Natural killer cell (primary cell): Measurements from ENCODE around the gene SEMA3A. TPM values are rescaled to one million over a fixed set of nuclear protein-coding genes. Genes with fewer than 3 reads are reported as not detected.

Experiments
- ATAC-seq, 3 donors: fragments of 150-1000 bp in 2 of 3; fragments of 200-7000 bp in 1 of 3; cut with Tn5 transposase; 1 replicate in 1 of 3; 2 replicates in 2 of 3; pipeline ENCODE4 v1.10.0; 2021; ENCODE audit warnings: mild to moderate bottlenecking in 2 of 3, moderate library complexity in 2 of 3
- DNase-seq, 2 donors: peaks; one replicate each; pipeline versions ENCODE4 v3.0.0 to v3.0.0-alpha.2; 2013 to 2021; ENCODE audit warnings: mixed read lengths in 1 of 2
- H3K27ac ChIP-seq: one replicate; pipeline ENCODE4 v1.5.1; 2013; ENCODE audit warnings: mild to moderate bottlenecking, low read length
- H3K27me3 ChIP-seq: one replicate; pipeline ENCODE4 v1.6.1; 2013; ENCODE audit warnings: low read length; ENCODE audit not compliant: control insufficient read depth, insufficient read depth
- H3K36me3 ChIP-seq: one replicate; pipeline ENCODE4 v1.6.1; 2013; ENCODE audit warnings: low read length; ENCODE audit not compliant: control insufficient read depth, insufficient read depth
- H3K4me1 ChIP-seq: one replicate; pipeline ENCODE4 v1.6.1; 2013; ENCODE audit warnings: low read length; ENCODE audit not compliant: control insufficient read depth, insufficient read depth
- H3K4me3 ChIP-seq: one replicate; pipeline ENCODE4 v1.5.1; 2013; ENCODE audit warnings: low read length
- H3K9me3 ChIP-seq: one replicate; pipeline ENCODE4 v1.6.1; 2013; ENCODE audit warnings: low read length; ENCODE audit not compliant: control insufficient read depth, insufficient read depth
- H3K27ac Mint-ChIP-seq, 2 donors: one replicate each; pipeline ENCODE4 v1.8.0; 2022; ENCODE audit warnings: mild to moderate bottlenecking in 2 of 2, mixed read lengths in 2 of 2, moderate library complexity in 1 of 2
- H3K27me3 Mint-ChIP-seq, 2 donors: one replicate each; pipeline ENCODE4 v1.8.0; 2022; ENCODE audit warnings: low read depth in 2 of 2, mixed read lengths in 2 of 2
- H3K36me3 Mint-ChIP-seq: one replicate; pipeline ENCODE4 v1.8.0; 2022; ENCODE audit warnings: mixed read lengths
- H3K4me1 Mint-ChIP-seq, 2 donors: one replicate each; pipeline ENCODE4 v1.8.0; 2022; ENCODE audit warnings: mixed read lengths in 2 of 2
- H3K4me3 Mint-ChIP-seq: one replicate; pipeline ENCODE4 v1.8.0; 2022; ENCODE audit warnings: mild to moderate bottlenecking, moderate library complexity, mixed read lengths
- H3K9me3 Mint-ChIP-seq, 2 donors: one replicate each; pipeline ENCODE4 v1.8.0; 2022; ENCODE audit warnings: mixed read lengths in 2 of 2
- CTCF ChIP-seq: fragments of 200-600 bp; IDR thresholded peaks from one replicate; pipeline ENCODE4 v1.8.0; 2022; ENCODE audit warnings: antibody characterized with exemption
- WGBS: methylation state at CpG from one replicate; pipeline ENCODE4 v1.1.7; 2013; ENCODE audit warnings: missing lambda C conversion rate; ENCODE audit not compliant: insufficient coverage; 5-methylcytosine and 5-hydroxymethylcytosine counted together
- intact Hi-C: fragments of 100-400 bp; cut with micrococcal nuclease; formaldehyde crosslinking; loops from one replicate; pipeline ENCODE4 v1.14.2; 2022
- total RNA-seq, 4 donors: library from RNA; stranded (reverse); fragments of 120-200 nt in 1 of 4; gene quantifications; one replicate each; pipeline versions ENCODE4 v1.2.3 to v1.2.4, GENCODE V29; 2013 to 2022

The SEMA3A gene
- total RNA-seq, 3 donors from 2014 or later (not counting 1 experiment from before 2014, with no cell fraction given): 0.13 to 0.21 TPM; not detected in 1

GRCh38 chr7:84149573-84149972 lies 45.0 kb downstream of the SEMA3A start:
- WGBS: 84% methylated on average over 3 of the region's 3 CpGs
- Mint-ChIP-seq H3K4me1 (no peaks in the 10 kb centered on the region), H3K27me3 (no peaks in the 10 kb centered on the region), H3K27ac (no peak overlapping the region), H3K9me3 (peaks cover 2 to 3% of the 10 kb centered on the region in 2 donors), H3K36me3 (no peaks in the 10 kb centered on the region), H3K4me3 (no peak overlapping the region)
- intact Hi-C loops: no loop called here
- Histone ChIP-seq H3K4me1 (no peaks in the 10 kb centered on the region), H3K9me3 (no peaks in the 10 kb centered on the region), H3K27me3 (no peaks in the 10 kb centered on the region), H3K36me3 (no peaks in the 10 kb centered on the region), H3K4me3 (no peak overlapping the region), H3K27ac (no peak overlapping the region)
- ATAC-seq: no peak
- no peak for TF ChIP-seq CTCF
- no peak for DNase-seq

- Histone ChIP-seq H3K27me3 (no peaks in the 10 kb centered on the region), H3K36me3 (no peaks in the 10 kb centered on the region), H3K27ac (no peak overlapping the region), H3K9me3 (no peaks in the 10 kb centered on the region), H3K4me1 (no peaks in the 10 kb centered on the region), H3K4me3 (no peak overlapping the region)
- Mint-ChIP-seq H3K27ac (no peak overlapping the region), H3K27me3 (no peaks in the 10 kb centered on the region), H3K4me3 (no peak overlapping the region), H3K9me3 (peaks cover 2 to 9% of the 10 kb centered on the region in 2 donors), H3K36me3 (no peaks in the 10 kb centered on the region), H3K4me1 (no peaks in the 10 kb centered on the region)
- intact Hi-C loops: no loop called here
- 88% methylated on average over 2 of the region's 3 CpGs for WGBS
- DNase-seq: no peak
- ATAC-seq: no peak
- TF ChIP-seq CTCF: no peak
Observed at GRCh38 chr7:84145892-84146291, 48.7 kb downstream of the SEMA3A start.

- H3K36me3 ChIP-seq: no peaks in the 10 kb centered on the region
- Mint-ChIP-seq H3K4me3 (no peak overlapping the region), H3K27me3 (no peaks in the 10 kb centered on the region), H3K27ac (no peak overlapping the region), H3K36me3 (no peaks in the 10 kb centered on the region), H3K4me1 (no peaks in the 10 kb centered on the region), H3K9me3 (peaks cover 2 to 9% of the 10 kb centered on the region in 2 donors)
- H3K4me3 ChIP-seq: no peak overlapping the region
- TF ChIP-seq CTCF: no peak
- WGBS: 100% methylated on average over 1 of the region's 1 CpG
- no peak overlapping the region for H3K27ac ChIP-seq
- no peaks in the 10 kb centered on the region for H3K27me3 ChIP-seq
- DNase-seq: no peak
- ATAC-seq: no peak
- no peaks in the 10 kb centered on the region for H3K4me1 ChIP-seq
- intact Hi-C loops: no loop called here
- H3K9me3 ChIP-seq: no peaks in the 10 kb centered on the region
Observed at GRCh38 chr7:84144935-84145334, 49.7 kb downstream of the SEMA3A start.

GRCh38 chr7:84144480-84144879 lies 50.1 kb downstream of the SEMA3A start:
- Mint-ChIP-seq H3K27me3 (no peaks in the 10 kb centered on the region), H3K4me3 (no peak overlapping the region), H3K4me1 (no peaks in the 10 kb centered on the region), H3K27ac (no peak overlapping the region), H3K9me3 (peaks cover 2 to 9% of the 10 kb centered on the region in 2 donors), H3K36me3 (no peaks in the 10 kb centered on the region)
- Histone ChIP-seq H3K27me3 (no peaks in the 10 kb centered on the region), H3K4me3 (no peak overlapping the region), H3K36me3 (no peaks in the 10 kb centered on the region), H3K4me1 (no peaks in the 10 kb centered on the region), H3K9me3 (no peaks in the 10 kb centered on the region), H3K27ac (no peak overlapping the region)
- intact Hi-C loops: no loop called here
- no peak for TF ChIP-seq CTCF
- ATAC-seq (no peak), DNase-seq (no peak)
- no CpG with 5 or more reads among the region's 3 CpGs for WGBS
